H9 (cell line): ENCODE measurements around the gene DLK2. TPM values are rescaled to one million over a fixed set of nuclear protein-coding genes. Genes with fewer than 3 reads are reported as not detected.

Source experiments
- DNase-seq: peaks from one replicate; pipeline ENCODE4 v3.0.0-alpha.2; 2017
- H2AFZ ChIP-seq: one replicate; pipeline ENCODE4 v1.6.1; 2013; ENCODE audit warnings: mild to moderate bottlenecking, low read length, control low read depth, moderate library complexity
- H2AK5ac ChIP-seq: 2 replicates; pipeline ENCODE4 v1.6.1; 2013; ENCODE audit warnings: low read length, control low read depth, mixed read lengths; ENCODE audit not compliant: insufficient read length
- H2BK120ac ChIP-seq: one replicate; pipeline ENCODE4 v1.6.1; 2013; ENCODE audit warnings: low read depth, mild to moderate bottlenecking, low read length, control low read depth, inconsistent platforms; ENCODE audit not compliant: poor library complexity, severe bottlenecking
- H2BK12ac ChIP-seq: 2 replicates; pipeline ENCODE4 v1.6.1; 2013; ENCODE audit warnings: low read length, control low read depth, mixed read lengths, low read depth; ENCODE audit not compliant: insufficient read length
- H2BK15ac ChIP-seq: 2 replicates; pipeline ENCODE4 v1.6.1; 2013; ENCODE audit warnings: low read depth, low read length, control low read depth
- H2BK20ac ChIP-seq: one replicate; pipeline ENCODE4 v1.6.1; 2013; ENCODE audit warnings: low read depth, mild to moderate bottlenecking, low read length, control low read depth, inconsistent platforms; ENCODE audit not compliant: poor library complexity, severe bottlenecking
- H2BK5ac ChIP-seq: 2 replicates; pipeline ENCODE4 v1.6.1; 2013; ENCODE audit warnings: low read length, control low read depth, mixed read lengths; ENCODE audit not compliant: insufficient read length
- H3K14ac ChIP-seq: 2 replicates; pipeline ENCODE4 v1.6.1; 2013; ENCODE audit warnings: low read length, control low read depth; ENCODE audit not compliant: insufficient read depth
- H3K18ac ChIP-seq: 2 replicates; pipeline ENCODE4 v1.6.1; 2013; ENCODE audit warnings: low read depth, mild to moderate bottlenecking, mixed read lengths, low read length, control low read depth; ENCODE audit not compliant: insufficient read length
- H3K23ac ChIP-seq: 2 replicates; pipeline ENCODE4 v1.6.1; 2013; ENCODE audit warnings: low read length, control low read depth, mixed read lengths, low read depth; ENCODE audit not compliant: insufficient read length
- H3K23me2 ChIP-seq: 2 replicates; pipeline ENCODE4 v1.6.1; 2013; ENCODE audit warnings: low read depth, mild to moderate bottlenecking, mixed read lengths, low read length, control low read depth; ENCODE audit not compliant: insufficient read length, poor library complexity, severe bottlenecking
- H3K27ac ChIP-seq: 2 replicates; pipeline ENCODE4 v1.5.1; 2013; ENCODE audit warnings: low read length, control low read depth, mixed read lengths, low read depth; ENCODE audit not compliant: insufficient read length
- H3K27me3 ChIP-seq: 2 replicates; pipeline ENCODE4 v1.6.1; 2013; ENCODE audit warnings: low read length, control low read depth, inconsistent platforms; ENCODE audit not compliant: insufficient read depth
- H3K4ac ChIP-seq: 2 replicates; pipeline ENCODE4 v1.6.1; 2013; ENCODE audit warnings: low read depth, mild to moderate bottlenecking, control low read depth, inconsistent platforms, low read length, moderate library complexity
- H3K4me1 ChIP-seq: 2 replicates; pipeline ENCODE4 v1.6.1; 2013; ENCODE audit warnings: low read length, control low read depth, inconsistent platforms; ENCODE audit not compliant: insufficient read depth
- H3K4me2 ChIP-seq: 2 replicates; pipeline ENCODE4 v1.6.1; 2013; ENCODE audit warnings: low read length, control low read depth, mixed read lengths; ENCODE audit not compliant: insufficient read length, insufficient read depth
- H3K56ac ChIP-seq: 2 replicates; pipeline ENCODE4 v1.6.1; 2013; ENCODE audit warnings: low read depth, mild to moderate bottlenecking, mixed read lengths, low read length, control low read depth; ENCODE audit not compliant: insufficient read length
- H3K79me1 ChIP-seq: 2 replicates; pipeline ENCODE4 v1.6.1; 2013; ENCODE audit warnings: low read depth, mild to moderate bottlenecking, moderate library complexity, low read length, control low read depth, inconsistent platforms; ENCODE audit not compliant: insufficient read depth, poor library complexity, severe bottlenecking
- H3K79me2 ChIP-seq: 2 replicates; pipeline ENCODE4 v1.6.1; 2013; ENCODE audit warnings: low read length, control low read depth, inconsistent platforms; ENCODE audit not compliant: insufficient read depth
- H3K9ac ChIP-seq: 2 replicates; pipeline ENCODE4 v1.6.1; 2013; ENCODE audit warnings: low read length, control low read depth, mixed read lengths; ENCODE audit not compliant: insufficient read length; ENCODE audit errors: extremely low read depth
- H3K9me3 ChIP-seq: one replicate; pipeline ENCODE4 v1.6.1; 2013; ENCODE audit warnings: low read depth, low read length, inconsistent platforms; ENCODE audit not compliant: control insufficient read depth
- H3T11ph ChIP-seq: one replicate; pipeline ENCODE4 v1.6.1; 2013; ENCODE audit warnings: mild to moderate bottlenecking, low read length, control low read depth, inconsistent platforms
- H4K20me1 ChIP-seq: one replicate; pipeline ENCODE4 v1.6.1; 2013; ENCODE audit not compliant: control insufficient read depth, insufficient read length, insufficient read depth
- H4K5ac ChIP-seq: 2 replicates; pipeline ENCODE4 v1.6.1; 2013; ENCODE audit warnings: low read depth, mild to moderate bottlenecking, mixed read lengths, low read length, control low read depth; ENCODE audit not compliant: insufficient read length
- H4K8ac ChIP-seq: replicated peaks from 2 replicates; pipeline ENCODE4 v1.6.1; 2013; ENCODE audit warnings: low read length, control low read depth, mixed read lengths, low read depth; ENCODE audit not compliant: insufficient read length
- H4K91ac ChIP-seq: 2 replicates; pipeline ENCODE4 v1.6.1; 2013; ENCODE audit warnings: low read depth, mild to moderate bottlenecking, moderate library complexity, mixed read lengths, low read length, control low read depth; ENCODE audit not compliant: insufficient read length
- H3K27ac Mint-ChIP-seq, 3 experiments: 2 replicates in 2 of 3; 3 replicates in 1 of 3; pipeline ENCODE4 v1.8.0; 2020 to 2021; ENCODE audit warnings: mixed read lengths in 3 of 3, mild to moderate bottlenecking in 1 of 3, moderate library complexity in 1 of 3
- H3K27me3 Mint-ChIP-seq: 2 replicates; pipeline ENCODE4 v1.8.0; 2021; ENCODE audit warnings: low read depth, mild to moderate bottlenecking, moderate library complexity, mixed read lengths
- H3K36me3 Mint-ChIP-seq, 3 experiments: 2 replicates in 2 of 3; 3 replicates in 1 of 3; pipeline ENCODE4 v1.8.0; 2020 to 2021; ENCODE audit warnings: low read depth in 3 of 3, mixed read lengths in 3 of 3; ENCODE audit not compliant: insufficient read depth in 1 of 3
- H3K4me1 Mint-ChIP-seq, 2 experiments: 2 replicates each; pipeline ENCODE4 v1.8.0; 2020; ENCODE audit warnings: mixed read lengths in 2 of 2
- H3K4me3 Mint-ChIP-seq, 2 experiments: 2 replicates in 1 of 2; 3 replicates in 1 of 2; pipeline ENCODE4 v1.8.0; 2020 to 2021; ENCODE audit warnings: mild to moderate bottlenecking in 2 of 2, mixed read lengths in 2 of 2, moderate library complexity in 1 of 2
- H3K9me3 Mint-ChIP-seq, 2 experiments: 2 replicates in 1 of 2; 3 replicates in 1 of 2; pipeline ENCODE4 v1.8.0; 2020; ENCODE audit warnings: mild to moderate bottlenecking in 2 of 2, mixed read lengths in 2 of 2, moderate library complexity in 1 of 2
- CTCF ChIP-seq: fragments of 200-600 bp; sonication (generic); conservative IDR thresholded peaks from 3 replicates; pipeline ENCODE4 v1.8.0; 2021; ENCODE audit warnings: antibody characterized with exemption, mild to moderate bottlenecking
- WGBS: extraction: QIAGEN DNeasy Blood & Tissue Kit; methylation state at CpG from one replicate; pipeline ENCODE4 v1.1.7; 2013; ENCODE audit warnings: missing lambda C conversion rate, low lambda C conversion rate, mixed read lengths; ENCODE audit not compliant: insufficient read length; ENCODE audit errors: extremely low coverage; 5-methylcytosine and 5-hydroxymethylcytosine counted together
- total RNA-seq: library from RNA; stranded (reverse); gene quantifications from 2 replicates; pipeline ENCODE4 v1.2.1, GENCODE V29; 2021

Gene DLK2
- total RNA-seq, 1 experiment from 2014 or later = 0.96 TPM

GRCh38 chr6:43434943-43435342 is 20.4 kb downstream of the DLK2 start:
- Histone ChIP-seq H2BK15ac (no peak overlapping the region), H3K27ac (no peak overlapping the region), H3K56ac (no peak overlapping the region), H4K20me1 (no peaks in the 10 kb centered on the region), H4K91ac (no peak overlapping the region), H4K8ac (no peak overlapping the region), H4K5ac (no peak overlapping the region), H3K27me3 (no peaks in the 10 kb centered on the region), H3K14ac (no peak overlapping the region), H3K4me1 (no peaks in the 10 kb centered on the region), H3K79me1 (no peaks in the 10 kb centered on the region), H2BK20ac (no peak overlapping the region), H3K23ac (no peak overlapping the region), H2BK5ac (no peak overlapping the region), H3K9me3 (no peaks in the 10 kb centered on the region), H2BK120ac (no peak overlapping the region), H3K4me2 (no peak overlapping the region), H3K18ac (no peak overlapping the region), H2BK12ac (no peak overlapping the region), H3K9ac (no peak overlapping the region), H3T11ph (no peak overlapping the region), H3K4ac (no peak overlapping the region), H3K23me2 (no peaks in the 10 kb centered on the region), H3K79me2 (no peaks in the 10 kb centered on the region), H2AFZ (no peak overlapping the region), H2AK5ac (no peak overlapping the region)
- Mint-ChIP-seq H3K36me3 (peaks cover 0 to 18% (median 2%) of the 10 kb centered on the region in 3 experiments; a peak in 5 of 7 replicates), H3K4me1 (no peaks in the 10 kb centered on the region), H3K27me3 (no peaks in the 10 kb centered on the region), H3K9me3 (no peaks in the 10 kb centered on the region), H3K4me3 (no peak overlapping the region), H3K27ac (no peak overlapping the region; a peak in 1 of 7 replicates)
- no CpG with 5 or more reads among the region's 4 CpGs for WGBS
- TF ChIP-seq CTCF = no peak
- DNase-seq = no peak
